ENCODE data around the gene AOX1. TPM values are rescaled to one million over a fixed set of nuclear protein-coding genes. Genes with fewer than 3 reads are reported as not detected.

Gene AOX1
- total and polyA plus RNA-seq, 2 of the 8 experiments (the other 6 are each of a cell fraction or from before 2014, with no cell fraction given) = 5.6 to 8.3 TPM

- H3K4ac ChIP-seq (replicated peaks; ENCODE audit: insufficient read length, low read depth, low read length) = no peak overlapping the region
- POLR2A ChIA-PET (ENCODE audit: partially characterized antibody) = no interaction called here
- no peak overlapping the region for H3K23ac ChIP-seq (ENCODE audit: insufficient read length)
- no peak overlapping the region for H4K91ac ChIP-seq (replicated peaks; ENCODE audit: insufficient read length, low read length)
- H2BK20ac ChIP-seq (ENCODE audit: low read length) = no peak overlapping the region
- no peak overlapping the region for H3K18ac ChIP-seq (ENCODE audit: extremely low read depth, low read length)
- H2AK5ac ChIP-seq (ENCODE audit: low read depth, low read length) = no peak overlapping the region
- FAIRE-seq (no peak), DNase-seq (ENCODE audit: low read depth in 1 of 2, low spot score in 2 of 2) (no peak)
- H3K79me2 ChIP-seq (ENCODE audit: control insufficient read depth in 1 of 2, insufficient read depth in 2 of 2, low read length in 2 of 2) = no peaks in the 10 kb centered on the region
- no peak overlapping the region for H3K14ac ChIP-seq (ENCODE audit: insufficient read length)
- no peak overlapping the region for H2BK120ac ChIP-seq (replicated peaks; ENCODE audit: low read depth, low read length)
- H3K9ac ChIP-seq (replicated peaks in 1 of 4; ENCODE audit: extremely low read depth in 1 of 4, low read depth in 3 of 4, low read length in 3 of 4) = no peak overlapping the region
- no peaks in the 10 kb centered on the region for H3K27me3 ChIP-seq (replicated peaks in 1 of 4; ENCODE audit: control insufficient read depth in 3 of 4, extremely low read depth in 1 of 4, insufficient read depth in 3 of 4, low read length in 3 of 4)
- H4K20me1 ChIP-seq (replicated peaks in 1 of 2; ENCODE audit: control insufficient read depth in 1 of 2, insufficient read depth in 2 of 2, low read length in 2 of 2) = no peaks in the 10 kb centered on the region
- no peak overlapping the region for H3K4me3 ChIP-seq (ENCODE audit: extremely low read depth in 1 of 4, insufficient read depth in 2 of 4, low read depth in 3 of 4, low read length in 4 of 4)
- H2BK15ac ChIP-seq (ENCODE audit: low read length) = no peak overlapping the region
- H3K36me3 ChIP-seq (ENCODE audit: control insufficient read depth in 2 of 4, insufficient read depth in 4 of 4, low read length in 3 of 4) = no peaks in the 10 kb centered on the region
- H3K27ac ChIP-seq (ENCODE audit: low read depth, low read length) = no peak overlapping the region
- H4K5ac ChIP-seq (ENCODE audit: insufficient read length, low read depth, low read length) = no peak overlapping the region
- no peak overlapping the region for H2BK5ac ChIP-seq (ENCODE audit: low read depth, low read length)
- 96% methylated on average over 3 of the region's 3 CpGs; no CpG with 5 or more reads in 1 of the 2 experiments for WGBS, 2 experiments (ENCODE audit: extremely low coverage in 1 of 2, insufficient coverage in 1 of 2, insufficient read length in 1 of 2, insufficient replicate concordance in 2 of 2, low coverage in 1 of 2, low lambda C conversion rate in 2 of 2, missing lambda C conversion rate in 1 of 2)
- no peak overlapping the region for H3K4me2 ChIP-seq (ENCODE audit: insufficient read depth in 1 of 2, low read depth in 2 of 2, low read length in 2 of 2)
- H3K23me2 ChIP-seq (ENCODE audit: low read depth, low read length) = no peaks in the 10 kb centered on the region; the same call in 1 of the 2 replicates
- no peak overlapping the region for H3K56ac ChIP-seq (replicated peaks; ENCODE audit: insufficient read length, low read depth, low read length)
- no peaks in the 10 kb centered on the region for H3K9me3 ChIP-seq (ENCODE audit: insufficient read depth in 2 of 2, low read depth in 1 of 2, low read length in 1 of 2)
- CTCF ChIA-PET (ENCODE audit: partially characterized antibody) = interaction anchor here (0.7 to 1.9 kb wide), 5 partner anchors 10 to 32 kb away, joined by 3 to 8 read pairs (median 3); partner anchors contain the start of gene AOX1
- H2AFZ ChIP-seq (ENCODE audit: low read length) = no peak overlapping the region
- no peak overlapping the region for H4K8ac ChIP-seq (ENCODE audit: extremely low read depth, insufficient read depth, low read length)
- no peaks in the 10 kb centered on the region for H3K4me1 ChIP-seq (replicated peaks in 1 of 4; ENCODE audit: control insufficient read depth in 3 of 4, insufficient read depth in 4 of 4, low read length in 3 of 4)
- no peak overlapping the region for H2BK12ac ChIP-seq (ENCODE audit: low read depth, low read length)
- no peaks in the 10 kb centered on the region for H3K79me1 ChIP-seq (ENCODE audit: low read depth, low read length)
- TF ChIP-seq ZNF274 (IDR thresholded peaks at IDR 0.05; ENCODE audit: borderline replicate concordance, extremely low read depth, low read length) = no peak
- TF ChIP-seq BCL11A (IDR thresholded peaks at IDR 0.05; ENCODE audit: low read depth in 2 of 2, low read length in 2 of 2) = no peak
- no peak for TF ChIP-seq SAP30 (IDR thresholded peaks at IDR 0.05; ENCODE audit: insufficient read depth, insufficient replicate concordance, low read length)
- TF ChIP-seq MAX (IDR thresholded peaks at IDR 0.05) = no peak
- TF ChIP-seq RXRA (IDR thresholded peaks at IDR 0.05; ENCODE audit: insufficient read depth, low read depth, low read length) = no peak
- TF ChIP-seq TAF7 (optimal IDR thresholded peaks at IDR 0.05; ENCODE audit: borderline replicate concordance, low read depth, low read length) = no peak
- no peak for TF ChIP-seq GTF2F1 (IDR thresholded peaks at IDR 0.05; ENCODE audit: borderline replicate concordance, low read depth, low read length)
- TF ChIP-seq RAD21 (IDR thresholded peaks at IDR 0.05 in 1 of 2, conservative IDR thresholded peaks at IDR 0.05 in 1 of 2; ENCODE audit: low read depth in 2 of 2, low read length in 2 of 2) = no peak
- TF ChIP-seq, protein P1, sequence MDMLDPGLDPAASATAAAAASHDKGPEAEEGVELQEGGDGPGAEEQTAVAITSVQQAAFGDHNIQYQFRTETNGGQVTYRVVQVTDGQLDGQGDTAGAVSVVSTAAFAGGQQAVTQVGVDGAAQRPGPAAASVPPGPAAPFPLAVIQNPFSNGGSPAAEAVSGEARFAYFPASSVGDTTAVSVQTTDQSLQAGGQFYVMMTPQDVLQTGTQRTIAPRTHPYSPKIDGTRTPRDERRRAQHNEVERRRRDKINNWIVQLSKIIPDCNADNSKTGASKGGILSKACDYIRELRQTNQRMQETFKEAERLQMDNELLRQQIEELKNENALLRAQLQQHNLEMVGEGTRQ (IDR thresholded peaks at IDR 0.05; ENCODE audit: low read length) = no peak
- no peak for TF ChIP-seq EGR1 (IDR thresholded peaks at IDR 0.05; ENCODE audit: borderline replicate concordance, low read depth, low read length)
- TF ChIP-seq FOSL1 (IDR thresholded peaks at IDR 0.05; ENCODE audit: insufficient read depth, low read depth, low read length) = no peak
- TF ChIP-seq ASH2L (IDR thresholded peaks at IDR 0.05; ENCODE audit: low read length) = no peak
- TF ChIP-seq BRCA1 (IDR thresholded peaks at IDR 0.05; ENCODE audit: low read depth, low read length) = no peak
Measured at GRCh38 chr2:200603972-200604371, 18.2 kb downstream of the AOX1 start.
